IMR-90 (cell line): ENCODE results near the gene AMER2. TPM values are rescaled to one million over a fixed set of nuclear protein-coding genes. Genes with fewer than 3 reads are reported as not detected.

Experiments used
- ATAC-seq: fragments of 200-7000 bp; cut with Tn5 transposase; 2 replicates; pipeline ENCODE4 v1.9.1; 2020; ENCODE audit warnings: low read depth, mild to moderate bottlenecking, moderate library complexity
- BruUV-seq: library from RNA; stranded (reverse); fragments of 400-500 nt; replicated peaks from 2 replicates; lab custom pipeline; 2021; lab: Mats Ljungman, UMichigan
- CTCF ChIA-PET: fragments of 300-600 bp; formaldehyde crosslinking; extraction: SDS; loops from one replicate; lab custom pipeline; 2021; ENCODE audit warnings: antibody characterized with exemption; lab: Yijun Ruan, JAX
- POLR2A ChIA-PET: fragments of 300-600 bp; sonication (Branson Sonifier 250); formaldehyde crosslinking; loops from one replicate; lab custom pipeline; 2022; ENCODE audit warnings: antibody characterized with exemption; ENCODE audit not compliant: unreplicated experiment; lab: Charles Lee
- DNase-seq: peaks from one replicate; pipeline ENCODE4 v3.0.0; 2013
- H2AFZ ChIP-seq: replicated peaks from 2 replicates; pipeline ENCODE3; 2013; ENCODE audit warnings: low read length, mild to moderate bottlenecking; ENCODE audit not compliant: poor library complexity
- H2AK5ac ChIP-seq: 2 replicates; pipeline ENCODE4 v1.6.1; 2013; ENCODE audit warnings: low read depth, low read length, inconsistent platforms
- H2AK9ac ChIP-seq: replicated peaks from 2 replicates; pipeline ENCODE3; 2013; ENCODE audit warnings: mild to moderate bottlenecking, low read depth, low read length, moderate library complexity; ENCODE audit not compliant: poor library complexity
- H2BK120ac ChIP-seq: 2 replicates; pipeline ENCODE4 v1.6.1; 2013; ENCODE audit warnings: low read depth, low read length, inconsistent platforms
- H2BK15ac ChIP-seq: 3 replicates; pipeline ENCODE4 v1.6.1; 2013; ENCODE audit warnings: low read depth, low read length, inconsistent platforms
- H2BK20ac ChIP-seq: 2 replicates; pipeline ENCODE4 v1.6.1; 2013; ENCODE audit warnings: low read depth, mild to moderate bottlenecking, inconsistent platforms, low read length, moderate library complexity
- H2BK5ac ChIP-seq: 2 replicates; pipeline ENCODE4 v1.6.1; 2013; ENCODE audit warnings: mild to moderate bottlenecking, low read depth, low read length, inconsistent platforms; ENCODE audit not compliant: poor library complexity, severe bottlenecking
- H3K14ac ChIP-seq: replicated peaks from 2 replicates; pipeline ENCODE4 v1.6.1; 2013; ENCODE audit warnings: low read depth, low read length, inconsistent platforms
- H3K18ac ChIP-seq: 2 replicates; pipeline ENCODE4 v1.6.1; 2013; ENCODE audit warnings: low read depth, low read length, control low read depth
- H3K23ac ChIP-seq: 2 replicates; pipeline ENCODE4 v1.6.1; 2013; ENCODE audit warnings: low read depth, low read length, inconsistent platforms
- H3K27ac ChIP-seq: 2 replicates; pipeline ENCODE4 v1.5.1; 2013; ENCODE audit warnings: mild to moderate bottlenecking, control low read depth, low read length; ENCODE audit not compliant: insufficient read depth
- H3K27me3 ChIP-seq: 2 replicates; pipeline ENCODE4 v1.6.1; 2013; ENCODE audit warnings: low read length; ENCODE audit not compliant: control insufficient read depth, insufficient read depth
- H3K36me3 ChIP-seq: 2 replicates; pipeline ENCODE4 v1.6.1; 2013; ENCODE audit warnings: low read length, mixed read lengths; ENCODE audit not compliant: control insufficient read depth, insufficient read depth
- H3K4ac ChIP-seq: 2 replicates; pipeline ENCODE4 v1.6.1; 2013; ENCODE audit warnings: low read depth, low read length, inconsistent platforms
- H3K4me1 ChIP-seq: 2 replicates; pipeline ENCODE4 v1.6.1; 2013; ENCODE audit warnings: low read length, mixed read lengths; ENCODE audit not compliant: control insufficient read depth, insufficient read depth
- H3K4me2 ChIP-seq: 2 replicates; pipeline ENCODE4 v1.6.1; 2013; ENCODE audit warnings: low read depth, mild to moderate bottlenecking, control low read depth, low read length, moderate library complexity
- H3K4me3 ChIP-seq: 2 replicates; pipeline ENCODE4 v1.5.1; 2013; ENCODE audit warnings: low read depth, mild to moderate bottlenecking, control low read depth, low read length, moderate library complexity; ENCODE audit not compliant: insufficient read depth
- H3K56ac ChIP-seq: 2 replicates; pipeline ENCODE4 v1.6.1; 2013; ENCODE audit warnings: low read length, inconsistent platforms; ENCODE audit not compliant: insufficient read depth; ENCODE audit errors: extremely low read depth
- H3K79me1 ChIP-seq, 2 experiments: 2 replicates each; pipeline ENCODE4 v1.6.1; 2013; ENCODE audit warnings: low read length in 2 of 2, inconsistent platforms in 1 of 2, low read depth in 1 of 2
- H3K9ac ChIP-seq: 2 replicates; pipeline ENCODE4 v1.6.1; 2013; ENCODE audit warnings: low read depth, low read length, control low read depth
- H3K9me1 ChIP-seq: 2 replicates; pipeline ENCODE4 v1.6.1; 2013; ENCODE audit warnings: low read length, inconsistent platforms; ENCODE audit not compliant: insufficient read depth
- H3K9me3 ChIP-seq: 2 replicates; pipeline ENCODE4 v1.6.1; 2013; ENCODE audit warnings: low read length; ENCODE audit not compliant: control insufficient read depth, insufficient read depth
- H4K20me1 ChIP-seq: 2 replicates; pipeline ENCODE4 v1.6.1; 2013; ENCODE audit warnings: low read length, inconsistent platforms; ENCODE audit not compliant: insufficient read depth
- H4K5ac ChIP-seq: 2 replicates; pipeline ENCODE4 v1.6.1; 2013; ENCODE audit warnings: mild to moderate bottlenecking, low read depth, low read length, control low read depth
- H4K8ac ChIP-seq, 2 experiments: 2 replicates each; pipeline ENCODE4 v1.6.1; 2013; ENCODE audit warnings: low read depth in 2 of 2, low read length in 2 of 2, control low read depth in 1 of 2, inconsistent platforms in 1 of 2
- H4K91ac ChIP-seq: 2 replicates; pipeline ENCODE4 v1.6.1; 2013; ENCODE audit warnings: low read depth, low read length, inconsistent platforms; ENCODE audit not compliant: insufficient read depth
- BHLHE40 ChIP-seq: fragments of 150-350 bp; IDR thresholded peaks from 2 replicates; pipeline ENCODE4 v1.6.1; 2016; ENCODE audit warnings: mild to moderate bottlenecking, low read depth, low read length
- CEBPB ChIP-seq: IDR thresholded peaks from 2 replicates; pipeline ENCODE4 v1.6.1; 2012; ENCODE audit warnings: low read depth, low read length, improper control_type of control experiment
- CHD1 ChIP-seq: IDR thresholded peaks from 2 replicates; pipeline ENCODE4 v1.6.1; 2012; ENCODE audit warnings: low read depth, low read length, improper control_type of control experiment
- CTCF ChIP-seq: conservative IDR thresholded peaks from 2 replicates; pipeline ENCODE4 v1.5.1; 2012; ENCODE audit warnings: mild to moderate bottlenecking, low read depth, low read length, improper control_type of control experiment
- ELK1 ChIP-seq: fragments of 150-350 bp; IDR thresholded peaks from 2 replicates; pipeline ENCODE4 v1.6.1; 2016; ENCODE audit warnings: low read depth, mild to moderate bottlenecking, low read length, moderate library complexity, borderline replicate concordance
- FOS ChIP-seq: fragments of 150-350 bp; IDR thresholded peaks from 2 replicates; pipeline ENCODE4 v1.6.1; 2016; ENCODE audit warnings: low read depth, low read length
- MAFK ChIP-seq: IDR thresholded peaks from 2 replicates; pipeline ENCODE4 v1.6.1; 2012; ENCODE audit warnings: low read depth, low read length, improper control_type of control experiment
- MAZ ChIP-seq: IDR thresholded peaks from 2 replicates; pipeline ENCODE4 v1.6.1; 2012; ENCODE audit warnings: low read depth, mild to moderate bottlenecking, low read length, improper control_type of control experiment, moderate library complexity, borderline replicate concordance
- MXI1 ChIP-seq: IDR thresholded peaks from 2 replicates; pipeline ENCODE4 v1.6.1; 2012; ENCODE audit warnings: low read depth, mild to moderate bottlenecking, low read length, moderate library complexity, borderline replicate concordance
- NFE2L2 ChIP-seq: fragments of 150-350 bp; IDR thresholded peaks from 2 replicates; pipeline ENCODE4 v1.6.1; 2016; ENCODE audit warnings: low read depth, mild to moderate bottlenecking, low read length
- POLR2A ChIP-seq: IDR thresholded peaks from 2 replicates; pipeline ENCODE4 v1.6.1; 2012; ENCODE audit warnings: mild to moderate bottlenecking, low read depth, low read length
- RAD21 ChIP-seq: IDR thresholded peaks from 2 replicates; pipeline ENCODE4 v1.6.1; 2012; ENCODE audit warnings: low read length, improper control_type of control experiment
- RCOR1 ChIP-seq: IDR thresholded peaks from 2 replicates; pipeline ENCODE4 v1.6.1; 2012; ENCODE audit warnings: mild to moderate bottlenecking, low read length, improper control_type of control experiment; ENCODE audit not compliant: insufficient replicate concordance
- RFX5 ChIP-seq: IDR thresholded peaks from 2 replicates; pipeline ENCODE4 v1.8.0; 2012; ENCODE audit warnings: low read depth, mild to moderate bottlenecking, low read length, moderate library complexity
- SMC3 ChIP-seq: fragments of 150-350 bp; IDR thresholded peaks from 2 replicates; pipeline ENCODE4 v1.6.1; 2016; ENCODE audit warnings: low read depth, mild to moderate bottlenecking, antibody characterized with exemption, low read length, moderate library complexity
- USF2 ChIP-seq: fragments of 150-350 bp; IDR thresholded peaks from 2 replicates; pipeline ENCODE4 v1.6.1; 2017; ENCODE audit warnings: mild to moderate bottlenecking, antibody characterized with exemption, low read length, low read depth
- WGBS, 2 experiments: methylation state at CpG; one replicate each; pipeline versions ENCODE4 v1.1.5 to v1.1.7; 2013; ENCODE audit warnings: missing lambda C conversion rate in 2 of 2; ENCODE audit not compliant: insufficient read length in 1 of 2; ENCODE audit errors: extremely low coverage in 2 of 2; 5-methylcytosine and 5-hydroxymethylcytosine counted together
- dilution Hi-C: fragments of 300-500 bp; cut with HindIII; formaldehyde crosslinking; loops from one replicate; pipeline ENCODE4 v1.14.3; 2018; ENCODE audit warnings: low sequenced_read_pairs; ENCODE audit not compliant: unreplicated experiment
- in situ Hi-C: fragments of 300-500 bp; cut with MboI; formaldehyde crosslinking; loops from 3 replicates; pipeline ENCODE4 v1.14.3; 2019; ENCODE audit warnings: low sequenced_read_pairs, inconsistent platforms, mixed read lengths
- intact Hi-C: fragments of 100-400 bp; cut with micrococcal nuclease; formaldehyde crosslinking; loops from 2 replicates; pipeline ENCODE4 v1.10.0; 2022
- polyA plus RNA-seq, 3 experiments: library from polyadenylated mRNA; depleted of rRNA; stranded (reverse); fragments of >200 nt; gene quantifications; 2 replicates each; pipeline ENCODE4 v1.2.3, GENCODE V29; 2012; ENCODE audit warnings: low replicate concordance in 1 of 3
- total RNA-seq: library from RNA; depleted of rRNA; stranded (reverse); fragments of >200 nt; gene quantifications from 2 replicates; pipeline ENCODE4 v1.2.3, GENCODE V29; 2012

AMER2 gene
- total and polyA plus RNA-seq, 2 of the 4 experiments (the other 2 are of a cell fraction), result not detected

- TF ChIP-seq NFE2L2 (no peak), FOS (no peak), CEBPB (no peak), POLR2A (no peak), RFX5 (no peak), CHD1 (no peak), BHLHE40 (no peak), MAZ (no peak), SMC3 (no peak), MAFK (no peak), RCOR1 (no peak), RAD21 (no peak), CTCF (no peak), MXI1 (no peak), USF2 (no peak), ELK1 (no peak)
- Histone ChIP-seq H3K79me1 (no peaks in the 10 kb centered on the region), H3K4me3 (no peak overlapping the region), H2AK9ac (no peak overlapping the region), H2AFZ (no peak overlapping the region), H3K9me3 (no peaks in the 10 kb centered on the region), H4K91ac (no peak overlapping the region), H3K27ac (no peak overlapping the region), H3K4me2 (no peak overlapping the region), H4K8ac (no peak overlapping the region), H3K23ac (no peak overlapping the region), H3K9ac (no peak overlapping the region), H3K9me1 (no peaks in the 10 kb centered on the region), H3K14ac (no peak overlapping the region), H2BK15ac (no peak overlapping the region), H4K20me1 (no peaks in the 10 kb centered on the region), H3K18ac (no peak overlapping the region), H3K27me3 (peaks cover 8% of the 10 kb centered on the region), H2AK5ac (no peak overlapping the region), H3K4me1 (no peaks in the 10 kb centered on the region), H3K4ac (no peak overlapping the region), H2BK120ac (no peak overlapping the region), H4K5ac (no peak overlapping the region), H2BK20ac (no peak overlapping the region), H3K36me3 (no peaks in the 10 kb centered on the region), H3K56ac (no peak overlapping the region), H2BK5ac (no peak overlapping the region)
- no CpG with 5 or more reads among the region's 3 CpGs for WGBS, 2 experiments
- CTCF ChIA-PET, result no interaction called here
- BruUV-seq, result no TSS peak
- dilution Hi-C loops (no loop called here), intact Hi-C loops (no loop called here), in situ Hi-C loops (no loop called here)
- ATAC-seq, result no peak
- DNase-seq, result no peak
- POLR2A ChIA-PET, result no interaction called here
These were observed 34.3 kb downstream of the AMER2 start for GRCh38 chr13:25137788-25138115.
